Mucosa of descending colon (tissue), 3 donors: Measurements from ENCODE around the gene KLHL40. TPM values are rescaled to one million over a fixed set of nuclear protein-coding genes. Genes with fewer than 3 reads are reported as not detected.
A peak's percentile ranks its signal among the peaks of the same experiment; 100 is the strongest.

Experiments
- ATAC-seq: fragments of 200-7000 bp; cut with Tn5 transposase; one replicate; pipeline ENCODE4 v1.9.1; 2020; ENCODE audit warnings: mild to moderate bottlenecking, moderate library complexity
- DNase-seq, 3 donors: peaks; one replicate each; pipeline ENCODE4 v3.0.0-alpha.2; 2020
- H3K36me3 ChIP-seq: fragments of 200-600 bp; one replicate; pipeline ENCODE4 v1.8.0; 2021; ENCODE audit warnings: low read depth, mild to moderate bottlenecking
- H3K4me1 ChIP-seq: fragments of 200-600 bp; one replicate; pipeline ENCODE4 v1.8.0; 2021; ENCODE audit warnings: low read depth, mild to moderate bottlenecking
- H3K4me3 ChIP-seq: fragments of 200-600 bp; one replicate; pipeline ENCODE4 v1.8.0; 2021; ENCODE audit warnings: mild to moderate bottlenecking
- H3K9me3 ChIP-seq: fragments of 200-600 bp; one replicate; pipeline ENCODE4 v1.8.0; 2021; ENCODE audit warnings: mild to moderate bottlenecking
- intact Hi-C, 2 donors: fragments of 100-400 bp; cut with DNase I in 1 of 2; cut with micrococcal nuclease in 1 of 2; formaldehyde crosslinking; loops; one replicate each; pipeline versions ENCODE4 v1.11.0 to v1.11.1; 2022; cut with DNase I, micrococcal nuclease
- total RNA-seq, 3 donors: library from RNA; stranded (reverse); fragmentation: NEBNext Ultra II Directional in 2 of 3; extraction: Animal tissue kit (Norgen Biotek cat#: 25700) in 2 of 3; gene quantifications; one replicate each; pipeline versions ENCODE4 v1.2.1 to v1.2.4, GENCODE V29; 2021 to 2023
- TF ChIP-seq, protein P1 (sequence below): fragments of 200-600 bp; IDR thresholded peaks from one replicate; pipeline ENCODE4 v1.8.0; 2022; ENCODE audit warnings: antibody characterized with exemption, mild to moderate bottlenecking
- donor health status: DM: no; HTN: no; CAD: no; lungs with moderate emphysema.
- donor health status: DM: no; HTN: no; CAD: no.
- donor health status: DM: no; HTN: yes; CAD: no.

The KLHL40 gene
- total RNA-seq, 3 donors from 2014 or later: not detected

DNA sequence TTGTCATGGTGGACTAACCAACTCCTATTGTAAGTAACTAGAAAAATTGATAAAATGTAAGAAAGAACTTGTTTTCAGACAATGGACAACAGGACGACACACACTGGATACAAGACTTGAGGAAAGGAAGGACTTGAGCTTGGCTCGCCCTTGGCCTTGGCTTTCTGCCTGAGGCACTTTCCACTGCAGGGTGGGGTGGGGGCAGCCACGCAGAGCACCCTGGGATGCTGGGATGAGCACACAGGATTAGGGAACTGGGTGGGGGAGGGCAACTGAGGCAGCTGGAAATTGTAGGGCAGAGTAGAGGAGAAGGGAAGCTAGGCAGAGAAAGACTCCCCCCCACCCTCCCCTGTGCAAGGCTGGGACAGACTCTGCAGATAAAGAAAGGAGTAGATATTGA, 42.7 kb downstream of the KLHL40 start:
- DNase-seq: peak in 1 of 3 donors; percentile 25
- Histone ChIP-seq H3K4me1 (no peaks in the 10 kb centered on the region), H3K9me3 (no peaks in the 10 kb centered on the region), H3K4me3 (no peak overlapping the region), H3K36me3 (no peaks in the 10 kb centered on the region)
- intact Hi-C loops: no loop called here
- ATAC-seq: no peak
- TF ChIP-seq, protein P1, sequence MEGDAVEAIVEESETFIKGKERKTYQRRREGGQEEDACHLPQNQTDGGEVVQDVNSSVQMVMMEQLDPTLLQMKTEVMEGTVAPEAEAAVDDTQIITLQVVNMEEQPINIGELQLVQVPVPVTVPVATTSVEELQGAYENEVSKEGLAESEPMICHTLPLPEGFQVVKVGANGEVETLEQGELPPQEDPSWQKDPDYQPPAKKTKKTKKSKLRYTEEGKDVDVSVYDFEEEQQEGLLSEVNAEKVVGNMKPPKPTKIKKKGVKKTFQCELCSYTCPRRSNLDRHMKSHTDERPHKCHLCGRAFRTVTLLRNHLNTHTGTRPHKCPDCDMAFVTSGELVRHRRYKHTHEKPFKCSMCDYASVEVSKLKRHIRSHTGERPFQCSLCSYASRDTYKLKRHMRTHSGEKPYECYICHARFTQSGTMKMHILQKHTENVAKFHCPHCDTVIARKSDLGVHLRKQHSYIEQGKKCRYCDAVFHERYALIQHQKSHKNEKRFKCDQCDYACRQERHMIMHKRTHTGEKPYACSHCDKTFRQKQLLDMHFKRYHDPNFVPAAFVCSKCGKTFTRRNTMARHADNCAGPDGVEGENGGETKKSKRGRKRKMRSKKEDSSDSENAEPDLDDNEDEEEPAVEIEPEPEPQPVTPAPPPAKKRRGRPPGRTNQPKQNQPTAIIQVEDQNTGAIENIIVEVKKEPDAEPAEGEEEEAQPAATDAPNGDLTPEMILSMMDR: no peak

DNA sequence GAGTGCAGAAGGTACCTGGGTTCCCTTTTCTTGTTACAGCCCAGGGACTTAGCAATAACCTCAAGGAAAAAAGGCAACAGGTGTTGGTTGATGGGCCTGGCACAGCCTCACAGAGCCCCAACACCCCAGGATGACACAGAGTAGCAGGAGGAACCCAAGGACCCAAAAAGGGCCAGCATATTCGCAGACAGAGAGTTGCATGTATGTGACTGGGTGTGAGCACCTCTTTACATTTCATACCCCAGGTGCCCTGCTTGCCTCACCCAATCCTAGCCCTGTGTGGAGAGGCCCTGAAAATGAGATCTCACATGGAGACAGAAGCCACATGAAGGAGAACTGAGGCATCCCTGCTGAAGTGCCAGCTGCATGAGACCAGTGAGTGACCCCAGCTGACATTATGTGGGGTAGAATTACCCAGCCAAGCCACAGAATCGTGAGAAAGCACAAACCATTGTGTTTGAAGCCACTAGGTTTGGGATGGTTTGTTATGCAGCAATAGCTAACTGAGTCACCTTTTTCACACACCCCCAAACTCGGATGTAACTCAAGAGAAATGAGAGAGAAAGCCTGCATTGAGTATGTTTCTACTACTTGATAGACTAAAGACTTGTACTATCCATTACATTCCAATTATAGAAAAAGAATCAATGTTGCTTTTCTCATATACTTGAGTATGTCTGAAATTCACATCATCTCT, 43.5 kb downstream of the KLHL40 start:
- TF ChIP-seq, protein P1: no peak
- no peak for ATAC-seq

DNA sequence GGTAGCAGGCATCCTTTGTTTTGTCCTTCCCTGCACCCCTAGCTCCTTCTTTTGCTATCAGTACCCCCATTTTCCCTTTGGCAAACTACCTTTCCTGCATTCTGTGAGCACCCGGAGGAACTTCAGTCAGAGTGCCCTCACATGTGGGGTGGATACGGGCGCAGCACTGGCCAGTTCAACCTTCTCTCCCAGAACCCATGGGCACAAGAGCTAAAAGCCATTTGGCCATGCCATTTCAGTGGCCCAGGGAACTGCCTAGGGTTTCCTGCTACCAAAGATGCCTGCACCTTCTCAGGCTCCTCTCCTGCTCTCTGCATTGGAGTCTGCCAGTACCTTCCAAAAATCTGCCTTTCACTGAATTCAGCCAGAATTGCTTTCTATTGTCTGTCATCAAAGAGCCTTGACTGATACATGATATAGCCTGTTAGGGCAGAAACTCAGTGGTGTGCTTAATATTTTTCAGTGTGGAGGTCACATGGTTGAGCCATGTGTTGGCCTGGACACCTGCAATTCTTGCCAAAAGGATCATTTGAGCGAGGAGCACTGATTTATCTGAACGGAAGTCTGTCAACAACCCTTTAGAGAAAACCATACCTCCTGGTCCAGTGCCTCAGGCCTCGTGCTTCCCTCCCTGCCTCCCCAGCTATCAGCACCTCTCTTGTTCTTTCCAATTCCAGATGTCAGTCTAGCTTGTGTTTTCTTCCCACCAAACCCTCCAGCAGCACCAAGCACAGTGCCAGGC, 44.2 kb downstream of the KLHL40 start:
- no peak for DNase-seq
- Histone ChIP-seq H3K4me1 (no peaks in the 10 kb centered on the region), H3K9me3 (no peaks in the 10 kb centered on the region), H3K36me3 (no peaks in the 10 kb centered on the region), H3K4me3 (no peak overlapping the region)
- intact Hi-C loops: no loop called here
- no peak for ATAC-seq
- TF ChIP-seq, protein P1: no peak

More for the DNA sequence above, 43.5 kb downstream of the KLHL40 start:
- Histone ChIP-seq H3K9me3 (no peaks in the 10 kb centered on the region), H3K4me3 (no peak overlapping the region), H3K4me1 (no peaks in the 10 kb centered on the region), H3K36me3 (no peaks in the 10 kb centered on the region)
- no peak for DNase-seq
- intact Hi-C loops: no loop called here

DNA sequence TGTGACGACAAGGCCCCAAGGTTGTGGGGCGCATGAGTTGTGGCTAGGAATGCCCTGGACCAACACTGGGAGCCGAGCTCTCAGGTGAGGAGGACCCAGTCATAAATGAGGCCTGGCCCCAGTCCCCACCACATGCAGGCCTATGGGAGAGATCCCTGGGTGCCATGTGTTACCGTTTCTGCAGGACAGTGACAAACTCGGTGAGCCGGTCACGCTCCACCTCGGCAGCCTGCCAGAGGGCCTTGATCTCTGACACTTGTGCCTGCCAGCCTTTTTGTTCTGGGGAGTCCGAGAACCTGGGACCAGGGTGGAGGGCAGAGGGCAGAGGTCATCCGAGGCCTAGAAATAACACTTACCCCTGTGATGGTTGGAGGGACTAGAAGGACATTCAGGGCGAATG, 45.0 kb downstream of the KLHL40 start:
- intact Hi-C loops: no loop called here
- TF ChIP-seq, protein P1: no peak
- no peak overlapping the region for H3K4me3 ChIP-seq
- DNase-seq: no peak
- no peaks in the 10 kb centered on the region for H3K9me3 ChIP-seq
- no peaks in the 10 kb centered on the region for H3K36me3 ChIP-seq
- H3K4me1 ChIP-seq: no peaks in the 10 kb centered on the region
- ATAC-seq: no peak

DNA sequence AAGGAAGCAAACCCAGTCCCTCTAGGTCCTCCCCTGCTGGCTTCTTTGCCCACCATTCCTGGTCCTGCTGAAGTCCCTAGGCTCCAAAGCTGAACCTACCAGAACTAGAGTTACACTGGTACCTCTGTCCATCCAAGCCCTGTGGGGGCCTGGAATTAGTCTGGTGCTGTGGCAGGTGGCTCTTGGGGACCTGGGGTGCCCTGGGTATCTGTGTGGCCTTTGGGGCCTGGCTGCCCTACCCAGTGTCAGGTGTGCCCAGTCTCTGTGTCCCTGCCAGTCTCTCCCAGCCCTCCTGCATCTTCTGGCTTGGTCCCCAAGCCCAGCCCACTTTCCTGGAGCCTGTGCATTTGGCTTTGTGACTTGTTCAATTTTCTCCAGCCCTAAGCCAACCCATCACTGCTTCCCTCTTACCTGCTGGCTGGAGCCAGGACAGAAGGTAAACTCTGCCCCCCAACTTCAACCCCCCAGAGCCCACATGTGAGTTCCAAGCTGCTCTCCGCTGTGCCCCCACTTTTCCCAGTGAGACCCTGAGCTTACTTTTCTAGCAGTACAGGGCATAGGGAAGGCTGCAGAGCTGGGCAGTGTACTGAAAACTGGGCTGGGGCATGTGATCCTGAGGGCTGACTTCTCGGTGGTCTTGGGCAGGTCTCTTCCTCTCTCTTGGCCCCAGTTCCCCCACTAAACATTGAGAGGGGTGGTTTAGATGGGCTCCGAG, 45.5 kb downstream of the KLHL40 start:
- Histone ChIP-seq H3K36me3 (no peaks in the 10 kb centered on the region), H3K9me3 (no peaks in the 10 kb centered on the region), H3K4me1 (no peaks in the 10 kb centered on the region), H3K4me3 (no peak overlapping the region)
- intact Hi-C loops: no loop called here
- ATAC-seq (no peak), DNase-seq (no peak)
- TF ChIP-seq, protein P1: no peak
